ENCODE results near the gene POLD3. TPM values are rescaled to one million over a fixed set of nuclear protein-coding genes. Genes with fewer than 3 reads are reported as not detected.

The POLD3 gene
- total RNA-seq, 1 experiment from 2014 or later = 18.9 TPM

DNA sequence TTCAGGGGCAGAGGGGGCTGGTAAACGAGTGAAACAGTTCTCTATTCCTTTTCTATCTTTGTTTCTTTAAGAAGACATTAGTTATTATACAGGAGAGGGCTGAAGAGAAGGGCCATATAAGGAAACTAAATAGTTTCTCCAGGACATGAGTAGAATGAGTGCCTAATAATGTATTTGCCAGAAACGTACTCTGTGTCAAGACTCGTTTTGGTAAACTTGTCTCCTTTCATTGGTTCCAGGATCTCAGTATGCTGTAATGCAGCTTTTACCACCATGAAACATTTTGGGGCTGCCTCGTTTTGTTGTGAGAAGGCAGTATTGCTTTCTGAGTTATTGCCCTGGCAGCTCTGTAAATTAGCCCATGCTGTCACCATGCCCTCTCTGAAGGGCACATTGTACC is 51.7 kb downstream of the POLD3 start:
- H3K9ac ChIP-seq (ENCODE audit: low read length) = no peak overlapping the region
- H4K20me1 ChIP-seq (ENCODE audit: insufficient read depth) = no peaks in the 10 kb centered on the region
- RAD21 ChIA-PET (ENCODE audit: low non-redundant PET in 1 of 2, low total read pairs in 2 of 2, uncharacterized antibody in 2 of 2, unreplicated experiment in 2 of 2) = no interaction called here
- ATAC-seq (no peak), DNase-seq (ENCODE audit: low read depth, low spot score) (no peak)
- no peak overlapping the region for H3K4me2 ChIP-seq (ENCODE audit: low read length)
- TF ChIP-seq SRF (IDR thresholded peaks at IDR 0.05; ENCODE audit: low read depth) (no peak), ELF1 (IDR thresholded peaks at IDR 0.05; ENCODE audit: borderline replicate concordance, low read depth) (no peak), POLR2A (IDR thresholded peaks at IDR 0.05; ENCODE audit: borderline replicate concordance, extremely low read depth, insufficient read depth, insufficient read length) (no peak), RAD21 (IDR thresholded peaks at IDR 0.05; ENCODE audit: low read depth) (no peak), CEBPB (IDR thresholded peaks at IDR 0.05; ENCODE audit: low read depth) (no peak), YY1 (IDR thresholded peaks at IDR 0.05; ENCODE audit: extremely low read depth, insufficient replicate concordance, low read depth, low read length) (no peak), EZH2phosphoT487 (IDR thresholded peaks at IDR 0.05; ENCODE audit: borderline replicate concordance) (no peak), EZH2 (IDR thresholded peaks at IDR 0.05) (no peak), SP1 (IDR thresholded peaks at IDR 0.05; ENCODE audit: low read depth) (no peak), TCF7L2 (IDR thresholded peaks at IDR 0.05; ENCODE audit: borderline replicate concordance, extremely low read depth, insufficient read depth, insufficient read length) (no peak), FOSL1 (IDR thresholded peaks at IDR 0.05; ENCODE audit: low read depth) (no peak), CBX3 (IDR thresholded peaks at IDR 0.05; ENCODE audit: low read depth) (no peak), SIN3A (IDR thresholded peaks at IDR 0.05; ENCODE audit: low read depth) (no peak), JUND (IDR thresholded peaks at IDR 0.05) (no peak), ZNF274 (IDR thresholded peaks at IDR 0.05; ENCODE audit: low read depth, low read length) (no peak)
- TF ChIP-seq, protein P1, sequence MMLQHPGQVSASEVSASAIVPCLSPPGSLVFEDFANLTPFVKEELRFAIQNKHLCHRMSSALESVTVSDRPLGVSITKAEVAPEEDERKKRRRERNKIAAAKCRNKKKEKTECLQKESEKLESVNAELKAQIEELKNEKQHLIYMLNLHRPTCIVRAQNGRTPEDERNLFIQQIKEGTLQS (IDR thresholded peaks at IDR 0.05) = no peak
- TF ChIP-seq, protein P2, sequence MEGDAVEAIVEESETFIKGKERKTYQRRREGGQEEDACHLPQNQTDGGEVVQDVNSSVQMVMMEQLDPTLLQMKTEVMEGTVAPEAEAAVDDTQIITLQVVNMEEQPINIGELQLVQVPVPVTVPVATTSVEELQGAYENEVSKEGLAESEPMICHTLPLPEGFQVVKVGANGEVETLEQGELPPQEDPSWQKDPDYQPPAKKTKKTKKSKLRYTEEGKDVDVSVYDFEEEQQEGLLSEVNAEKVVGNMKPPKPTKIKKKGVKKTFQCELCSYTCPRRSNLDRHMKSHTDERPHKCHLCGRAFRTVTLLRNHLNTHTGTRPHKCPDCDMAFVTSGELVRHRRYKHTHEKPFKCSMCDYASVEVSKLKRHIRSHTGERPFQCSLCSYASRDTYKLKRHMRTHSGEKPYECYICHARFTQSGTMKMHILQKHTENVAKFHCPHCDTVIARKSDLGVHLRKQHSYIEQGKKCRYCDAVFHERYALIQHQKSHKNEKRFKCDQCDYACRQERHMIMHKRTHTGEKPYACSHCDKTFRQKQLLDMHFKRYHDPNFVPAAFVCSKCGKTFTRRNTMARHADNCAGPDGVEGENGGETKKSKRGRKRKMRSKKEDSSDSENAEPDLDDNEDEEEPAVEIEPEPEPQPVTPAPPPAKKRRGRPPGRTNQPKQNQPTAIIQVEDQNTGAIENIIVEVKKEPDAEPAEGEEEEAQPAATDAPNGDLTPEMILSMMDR (IDR thresholded peaks at IDR 0.05 in 2 of 3, conservative IDR thresholded peaks at IDR 0.05 in 1 of 3; ENCODE audit: borderline replicate concordance in 1 of 3, insufficient read depth in 1 of 3, low read depth in 2 of 3, low read length in 2 of 3) = no peak
- TF ChIP-seq, protein P3, sequence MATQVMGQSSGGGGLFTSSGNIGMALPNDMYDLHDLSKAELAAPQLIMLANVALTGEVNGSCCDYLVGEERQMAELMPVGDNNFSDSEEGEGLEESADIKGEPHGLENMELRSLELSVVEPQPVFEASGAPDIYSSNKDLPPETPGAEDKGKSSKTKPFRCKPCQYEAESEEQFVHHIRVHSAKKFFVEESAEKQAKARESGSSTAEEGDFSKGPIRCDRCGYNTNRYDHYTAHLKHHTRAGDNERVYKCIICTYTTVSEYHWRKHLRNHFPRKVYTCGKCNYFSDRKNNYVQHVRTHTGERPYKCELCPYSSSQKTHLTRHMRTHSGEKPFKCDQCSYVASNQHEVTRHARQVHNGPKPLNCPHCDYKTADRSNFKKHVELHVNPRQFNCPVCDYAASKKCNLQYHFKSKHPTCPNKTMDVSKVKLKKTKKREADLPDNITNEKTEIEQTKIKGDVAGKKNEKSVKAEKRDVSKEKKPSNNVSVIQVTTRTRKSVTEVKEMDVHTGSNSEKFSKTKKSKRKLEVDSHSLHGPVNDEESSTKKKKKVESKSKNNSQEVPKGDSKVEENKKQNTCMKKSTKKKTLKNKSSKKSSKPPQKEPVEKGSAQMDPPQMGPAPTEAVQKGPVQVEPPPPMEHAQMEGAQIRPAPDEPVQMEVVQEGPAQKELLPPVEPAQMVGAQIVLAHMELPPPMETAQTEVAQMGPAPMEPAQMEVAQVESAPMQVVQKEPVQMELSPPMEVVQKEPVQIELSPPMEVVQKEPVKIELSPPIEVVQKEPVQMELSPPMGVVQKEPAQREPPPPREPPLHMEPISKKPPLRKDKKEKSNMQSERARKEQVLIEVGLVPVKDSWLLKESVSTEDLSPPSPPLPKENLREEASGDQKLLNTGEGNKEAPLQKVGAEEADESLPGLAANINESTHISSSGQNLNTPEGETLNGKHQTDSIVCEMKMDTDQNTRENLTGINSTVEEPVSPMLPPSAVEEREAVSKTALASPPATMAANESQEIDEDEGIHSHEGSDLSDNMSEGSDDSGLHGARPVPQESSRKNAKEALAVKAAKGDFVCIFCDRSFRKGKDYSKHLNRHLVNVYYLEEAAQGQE (IDR thresholded peaks at IDR 0.05; ENCODE audit: low read depth) = no peak
- TF ChIP-seq, protein P4, sequence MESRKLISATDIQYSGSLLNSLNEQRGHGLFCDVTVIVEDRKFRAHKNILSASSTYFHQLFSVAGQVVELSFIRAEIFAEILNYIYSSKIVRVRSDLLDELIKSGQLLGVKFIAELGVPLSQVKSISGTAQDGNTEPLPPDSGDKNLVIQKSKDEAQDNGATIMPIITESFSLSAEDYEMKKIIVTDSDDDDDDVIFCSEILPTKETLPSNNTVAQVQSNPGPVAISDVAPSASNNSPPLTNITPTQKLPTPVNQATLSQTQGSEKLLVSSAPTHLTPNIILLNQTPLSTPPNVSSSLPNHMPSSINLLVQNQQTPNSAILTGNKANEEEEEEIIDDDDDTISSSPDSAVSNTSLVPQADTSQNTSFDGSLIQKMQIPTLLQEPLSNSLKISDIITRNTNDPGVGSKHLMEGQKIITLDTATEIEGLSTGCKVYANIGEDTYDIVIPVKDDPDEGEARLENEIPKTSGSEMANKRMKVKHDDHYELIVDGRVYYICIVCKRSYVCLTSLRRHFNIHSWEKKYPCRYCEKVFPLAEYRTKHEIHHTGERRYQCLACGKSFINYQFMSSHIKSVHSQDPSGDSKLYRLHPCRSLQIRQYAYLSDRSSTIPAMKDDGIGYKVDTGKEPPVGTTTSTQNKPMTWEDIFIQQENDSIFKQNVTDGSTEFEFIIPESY (IDR thresholded peaks at IDR 0.05; ENCODE audit: extremely low read depth, insufficient replicate concordance, low read length) = no peak
- TF ChIP-seq, protein P5, sequence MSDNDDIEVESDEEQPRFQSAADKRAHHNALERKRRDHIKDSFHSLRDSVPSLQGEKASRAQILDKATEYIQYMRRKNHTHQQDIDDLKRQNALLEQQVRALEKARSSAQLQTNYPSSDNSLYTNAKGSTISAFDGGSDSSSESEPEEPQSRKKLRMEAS (IDR thresholded peaks at IDR 0.05) = no peak
- H3K27me3 ChIP-seq (ENCODE audit: insufficient read depth, low read length) = no peaks in the 10 kb centered on the region
- no TSS peak for BruUV-seq (replicated peaks)
- no peaks in the 10 kb centered on the region for H3K9me3 ChIP-seq (ENCODE audit: control insufficient read depth in 1 of 2, insufficient read depth in 1 of 2, low read depth in 1 of 2, low read length in 2 of 2)
- no peaks in the 10 kb centered on the region for H3K79me2 ChIP-seq (ENCODE audit: insufficient read depth, low read length)
- POLR2A ChIA-PET = no interaction called here
- CTCF ChIA-PET = no interaction called here
- H3K4me1 ChIP-seq (ENCODE audit: control insufficient read depth in 1 of 2, insufficient read depth in 2 of 2, low read length in 2 of 2) = no peaks in the 10 kb centered on the region
- H2AFZ ChIP-seq (ENCODE audit: low read depth, low read length, poor library complexity, severe bottlenecking) = no peak overlapping the region
- peaks cover 2 to 25% of the 10 kb centered on the region in 2 experiments; a peak in 1 of 4 replicates for H3K36me3 ChIP-seq (ENCODE audit: control insufficient read depth in 1 of 2, insufficient read depth in 2 of 2, low read length in 2 of 2)
- H3K27ac ChIP-seq (ENCODE audit: low read depth, low read length) = no peak overlapping the region
- no peak overlapping the region for H3K4me3 ChIP-seq (replicated peaks in 1 of 2; ENCODE audit: low read depth in 1 of 2, low read length in 2 of 2)
- intact Hi-C loops (cut with micrococcal nuclease) = no loop called here
- H3K9me2 ChIP-seq (ENCODE audit: insufficient read depth) = no peaks in the 10 kb centered on the region
